Effector memory CD4-positive, alpha-beta T cell (primary cell): ENCODE results near the gene ATP13A1.

ENCODE experiments used
- DNase-seq, 3 donors: peaks; one replicate each; pipeline ENCODE4 v3.0.0-alpha.2; 2020
- H3K27ac ChIP-seq: 2 replicates; pipeline ENCODE4 v1.7.0; 2013; ENCODE audit warnings: mild to moderate bottlenecking, low read length, moderate library complexity; ENCODE audit not compliant: insufficient read depth, poor library complexity, severe bottlenecking
- H3K27me3 ChIP-seq: replicated peaks from 2 replicates; pipeline ENCODE4 v1.7.0; 2013; ENCODE audit warnings: mild to moderate bottlenecking, low read length; ENCODE audit not compliant: insufficient read depth, control insufficient read depth, poor library complexity, severe bottlenecking
- H3K36me3 ChIP-seq: 2 replicates; pipeline ENCODE4 v1.7.0; 2013; ENCODE audit warnings: mild to moderate bottlenecking, low read length, moderate library complexity; ENCODE audit not compliant: control insufficient read depth, insufficient read depth
- H3K4me1 ChIP-seq: 2 replicates; pipeline ENCODE4 v1.7.0; 2013; ENCODE audit warnings: low read length, mild to moderate bottlenecking; ENCODE audit not compliant: control insufficient read depth, insufficient read depth, poor library complexity, severe bottlenecking
- H3K4me3 ChIP-seq: 2 replicates; pipeline ENCODE4 v1.7.0; 2013; ENCODE audit warnings: low read length, low read depth, mild to moderate bottlenecking; ENCODE audit not compliant: insufficient read depth, poor library complexity, severe bottlenecking
- H3K9me3 ChIP-seq: 2 replicates; pipeline ENCODE4 v1.7.0; 2013; ENCODE audit warnings: mild to moderate bottlenecking, low read length, moderate library complexity; ENCODE audit not compliant: control insufficient read depth

The ATP13A1 gene

DNA sequence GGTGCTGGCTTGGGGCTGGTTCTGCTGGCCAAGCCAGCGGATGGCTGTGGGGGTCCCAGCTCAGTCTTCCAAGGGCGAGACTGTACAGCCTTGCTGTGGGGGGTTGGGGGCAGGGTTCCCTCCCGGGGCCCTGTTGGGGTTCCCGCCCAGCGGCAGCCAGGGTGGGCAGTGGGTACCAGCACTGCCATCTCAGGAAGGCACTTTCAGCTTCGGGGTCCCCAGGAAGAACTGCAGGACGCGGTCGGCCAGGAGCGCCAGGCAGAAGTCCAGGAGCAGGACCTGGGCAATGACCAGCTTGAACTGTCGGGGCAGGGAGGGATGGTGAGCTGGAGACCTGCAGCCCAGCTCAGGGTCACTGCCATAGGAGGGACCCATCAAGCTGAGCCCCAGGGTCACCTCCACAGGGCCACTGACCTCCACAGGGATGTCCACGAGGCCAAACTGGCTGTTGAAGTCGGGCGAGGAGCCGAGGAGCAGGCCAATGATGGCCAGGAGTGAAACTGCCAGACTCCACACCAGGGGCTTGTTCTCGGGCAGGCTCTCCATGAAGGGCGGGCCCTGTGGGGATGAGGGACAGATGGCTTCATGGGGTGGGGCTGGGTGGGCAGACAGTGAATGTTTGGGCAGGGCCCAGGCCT lies 18.1 kb downstream of the ATP13A1 start:
- no peak for DNase-seq
- H3K27me3 ChIP-seq: no peaks in the 10 kb centered on the region
- peaks cover 14% of the 10 kb centered on the region for H3K4me1 ChIP-seq
- no peak overlapping the region for H3K27ac ChIP-seq
- H3K9me3 ChIP-seq: no peaks in the 10 kb centered on the region
- peaks cover 46% of the 10 kb centered on the region for H3K36me3 ChIP-seq
- H3K4me3 ChIP-seq: no peak overlapping the region

DNA sequence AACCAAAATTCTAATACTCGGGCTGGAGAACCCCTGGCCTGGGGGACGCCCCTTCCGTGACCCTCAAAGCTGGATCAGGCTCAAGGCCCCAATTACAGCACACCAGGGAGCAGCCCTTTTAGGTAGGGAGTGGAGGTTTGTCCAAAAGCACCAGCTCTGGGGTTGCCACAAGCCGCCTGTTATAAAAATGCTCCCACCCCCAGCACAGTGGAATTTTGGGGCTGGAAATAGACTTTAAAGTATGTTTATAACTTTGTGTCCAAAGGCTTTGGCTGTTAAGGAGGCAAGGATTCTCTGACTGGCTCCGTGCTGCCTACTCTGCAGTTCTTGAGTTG lies 19.5 kb downstream of the ATP13A1 start:
- no peak for DNase-seq
- Histone ChIP-seq H3K27ac (peak overlapping the region; percentile 93), H3K36me3 (peaks cover 46% of the 10 kb centered on the region)

DNA sequence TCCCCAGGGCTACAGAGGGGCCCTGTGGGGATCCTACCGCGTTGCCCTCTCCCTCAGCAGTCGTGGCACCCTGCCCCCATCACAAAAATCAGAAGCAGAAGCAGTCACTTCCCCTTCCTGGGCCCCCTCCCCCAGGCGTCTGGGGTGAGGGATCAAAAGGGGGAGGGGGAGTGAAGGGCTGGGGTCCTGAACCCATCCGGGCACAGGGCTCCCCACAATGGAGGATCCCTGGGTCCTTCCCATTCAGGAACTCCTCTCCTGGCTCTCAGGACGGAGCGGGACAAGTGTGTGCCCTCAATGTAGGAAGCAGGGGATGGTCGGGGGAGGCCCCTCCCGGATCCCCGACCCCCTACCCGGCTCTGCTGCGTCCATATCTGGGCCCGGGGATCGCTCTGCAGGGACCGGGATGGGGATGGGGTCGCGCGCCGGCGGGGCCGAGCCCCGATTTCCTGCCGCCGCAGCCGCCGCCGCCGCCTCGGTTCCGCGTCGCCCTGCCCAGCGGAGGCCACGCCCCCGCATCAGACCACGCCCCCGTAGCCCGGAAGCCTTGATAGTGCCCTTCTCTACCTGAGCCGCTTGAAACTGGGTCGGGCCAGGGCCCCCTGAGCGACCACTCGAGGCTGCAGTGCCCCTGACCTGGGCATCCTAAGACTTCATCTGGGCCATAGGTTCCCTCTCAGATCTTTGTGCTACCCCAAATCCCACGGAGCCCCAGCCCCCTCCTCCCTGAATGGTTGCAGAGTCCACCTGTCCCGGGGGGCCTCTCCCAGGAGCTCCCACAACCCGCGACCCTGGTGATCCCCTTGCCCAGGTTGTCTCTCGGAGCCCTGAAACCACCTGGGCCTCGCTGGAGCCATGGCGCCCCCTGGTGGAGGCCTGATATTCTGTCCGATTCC lies 20.1 kb downstream of the ATP13A1 start, which contains the start of gene GMIP:
Gene GMIP, minus strand, starts transcription at position 500 of the 896 bp plus-strand sequence. Its CDS starts 128 bp downstream, at position 372.
- H3K36me3 ChIP-seq: peaks cover 48% of the 10 kb centered on the region
- peaks cover 14% of the 10 kb centered on the region for H3K4me1 ChIP-seq
- peak; percentile 75 to 84 (median 83) for DNase-seq
- peak within 1 kb of the TSS; percentile 86 for H3K4me3 ChIP-seq
- H3K27me3 ChIP-seq: no peaks in the 10 kb centered on the region
- H3K9me3 ChIP-seq: no peaks in the 10 kb centered on the region
- H3K27ac ChIP-seq: peak within 1 kb of the TSS; percentile 93

More for the DNA sequence above, 19.5 kb downstream of the ATP13A1 start:
- H3K4me3 ChIP-seq: peak overlapping the region; percentile 86
- no peaks in the 10 kb centered on the region for H3K27me3 ChIP-seq
- H3K4me1 ChIP-seq: peaks cover 14% of the 10 kb centered on the region
- no peaks in the 10 kb centered on the region for H3K9me3 ChIP-seq

DNA sequence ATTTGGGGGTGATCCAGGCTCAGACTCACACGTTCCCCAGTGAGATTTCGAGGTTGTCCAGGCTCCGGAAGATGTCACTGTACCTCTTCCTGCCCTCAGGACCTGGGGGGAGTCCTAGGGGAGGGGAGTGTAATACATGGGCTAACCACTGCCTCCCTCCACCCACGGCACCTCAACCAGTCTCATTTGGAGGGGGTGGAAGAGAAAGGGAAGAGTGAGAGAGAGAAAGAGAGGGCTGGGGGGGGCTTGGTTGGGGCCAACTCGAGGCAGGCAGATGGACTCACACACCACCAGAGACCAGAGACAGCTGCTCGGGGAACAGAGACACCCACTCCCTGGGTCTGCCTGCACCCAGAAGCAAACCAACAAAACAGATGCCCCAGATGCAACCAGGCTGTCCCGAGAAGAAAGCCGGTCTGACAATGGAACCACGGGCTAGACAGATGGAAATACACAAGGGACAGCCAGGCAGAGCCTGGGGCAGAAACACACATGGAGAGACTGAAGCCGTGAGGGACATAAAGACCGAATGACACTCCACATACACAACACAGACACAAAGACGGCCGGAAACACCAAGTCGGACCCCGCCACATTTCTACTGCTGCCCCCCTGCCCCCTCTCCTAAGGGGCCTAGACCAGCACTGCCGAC lies 20.8 kb downstream of the ATP13A1 start:
- Histone ChIP-seq H3K27ac (peak overlapping the region; percentile 93), H3K4me3 (peak overlapping the region; percentile 86), H3K36me3 (peaks cover 51% of the 10 kb centered on the region), H3K4me1 (peaks cover 14% of the 10 kb centered on the region), H3K27me3 (no peaks in the 10 kb centered on the region), H3K9me3 (no peaks in the 10 kb centered on the region)
- peak in 2 of 3 donors; percentile 9 to 25 for DNase-seq

DNA sequence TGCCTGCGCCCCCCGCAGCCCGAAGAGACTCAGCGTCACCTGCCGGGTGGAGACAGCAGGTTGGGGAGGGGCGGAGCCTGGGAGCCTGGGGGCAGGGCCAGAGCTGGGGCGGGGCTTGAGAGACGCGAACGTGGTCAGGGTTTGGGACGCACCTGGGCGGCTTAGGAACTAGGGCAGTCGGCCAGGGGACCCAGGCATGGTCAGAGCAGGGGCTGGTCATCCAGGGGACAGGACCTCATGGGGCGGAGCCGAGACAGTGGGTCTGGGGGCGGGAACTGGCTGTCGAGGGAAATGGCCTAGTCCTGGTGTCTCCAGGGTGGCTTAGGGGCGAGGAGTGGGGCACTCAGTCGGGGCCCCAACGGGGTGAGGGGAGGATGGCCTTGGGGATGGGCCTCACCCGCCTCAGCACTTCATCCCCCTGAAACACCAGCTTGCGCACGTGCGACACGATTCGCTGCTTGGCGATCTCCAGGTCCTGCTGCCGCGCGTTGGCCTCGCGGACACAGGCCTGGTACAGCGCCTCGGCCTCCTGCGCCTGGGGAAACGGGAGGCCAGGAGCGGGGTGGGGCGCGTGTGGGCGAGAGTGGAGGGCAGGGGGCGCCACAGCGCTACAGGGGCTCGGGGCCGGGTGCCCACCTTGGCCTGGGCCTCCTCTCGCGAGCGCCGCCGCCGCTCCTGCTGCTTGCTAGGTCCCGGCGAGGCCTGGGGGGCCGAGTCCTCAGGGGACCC lies 25.8 kb downstream of the ATP13A1 start:
- peaks cover 70% of the 10 kb centered on the region for H3K36me3 ChIP-seq

DNA sequence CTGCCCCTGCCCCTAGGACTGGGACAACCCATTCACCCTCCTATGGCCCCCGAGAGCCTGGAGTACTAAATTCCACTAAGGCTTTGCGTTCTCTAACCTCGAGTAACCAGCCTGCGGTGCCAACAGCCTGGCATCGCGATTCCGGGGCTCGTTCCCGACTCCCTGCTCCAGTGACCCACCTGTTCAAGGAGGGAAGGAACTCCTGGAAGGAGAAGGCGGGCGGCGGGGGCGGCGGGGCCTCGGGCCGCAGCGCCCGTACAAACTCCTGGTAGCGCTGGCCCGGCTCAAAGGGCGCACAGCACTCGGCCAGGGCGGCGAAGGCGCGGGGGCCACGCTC lies 26.3 kb downstream of the ATP13A1 start:
- peaks cover 14% of the 10 kb centered on the region for H3K4me1 ChIP-seq
- peaks cover 75% of the 10 kb centered on the region for H3K36me3 ChIP-seq
- no peak for DNase-seq
- H3K4me3 ChIP-seq: no peak overlapping the region
- H3K27ac ChIP-seq: no peak overlapping the region
- no peaks in the 10 kb centered on the region for H3K27me3 ChIP-seq
- no peaks in the 10 kb centered on the region for H3K9me3 ChIP-seq

More for the DNA sequence above, 25.8 kb downstream of the ATP13A1 start:
- Histone ChIP-seq H3K9me3 (no peaks in the 10 kb centered on the region), H3K27ac (no peak overlapping the region), H3K4me1 (peaks cover 18% of the 10 kb centered on the region), H3K4me3 (no peak overlapping the region), H3K27me3 (no peaks in the 10 kb centered on the region)
- DNase-seq: no peak

DNA sequence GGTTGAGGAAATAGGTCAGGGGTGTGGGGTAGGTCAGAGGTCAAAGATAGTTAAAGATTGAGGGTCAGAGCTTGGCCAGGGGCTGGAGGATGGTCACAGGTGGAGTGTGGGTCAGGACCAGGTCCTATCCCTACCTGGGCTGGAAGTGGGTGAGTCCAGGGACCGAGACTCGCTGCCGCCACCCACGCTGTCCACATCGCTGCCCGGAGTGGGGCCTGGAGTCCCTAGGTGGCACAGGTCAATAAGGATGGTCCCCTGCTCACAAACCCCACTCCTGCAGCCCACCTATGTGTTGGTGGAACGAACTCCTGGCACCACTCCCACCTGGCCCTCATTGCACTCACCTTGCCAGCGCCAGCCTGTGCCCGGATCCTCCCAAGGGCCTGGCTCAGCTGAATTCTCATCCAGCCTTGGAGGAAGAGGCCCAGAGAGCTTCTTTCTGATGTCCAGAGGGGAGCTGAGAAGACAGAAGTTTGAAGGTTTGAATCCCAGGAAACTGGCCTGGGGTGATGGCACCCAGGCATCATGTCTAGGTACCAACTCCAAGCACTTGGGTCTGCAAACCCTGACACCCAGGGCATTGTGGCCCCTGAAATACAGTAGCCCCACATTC lies 26.8 kb downstream of the ATP13A1 start:
- Histone ChIP-seq H3K27ac (no peak overlapping the region), H3K4me1 (peaks cover 9% of the 10 kb centered on the region), H3K36me3 (peaks cover 75% of the 10 kb centered on the region), H3K9me3 (no peaks in the 10 kb centered on the region), H3K27me3 (no peaks in the 10 kb centered on the region), H3K4me3 (no peak overlapping the region)
- no peak for DNase-seq

DNA sequence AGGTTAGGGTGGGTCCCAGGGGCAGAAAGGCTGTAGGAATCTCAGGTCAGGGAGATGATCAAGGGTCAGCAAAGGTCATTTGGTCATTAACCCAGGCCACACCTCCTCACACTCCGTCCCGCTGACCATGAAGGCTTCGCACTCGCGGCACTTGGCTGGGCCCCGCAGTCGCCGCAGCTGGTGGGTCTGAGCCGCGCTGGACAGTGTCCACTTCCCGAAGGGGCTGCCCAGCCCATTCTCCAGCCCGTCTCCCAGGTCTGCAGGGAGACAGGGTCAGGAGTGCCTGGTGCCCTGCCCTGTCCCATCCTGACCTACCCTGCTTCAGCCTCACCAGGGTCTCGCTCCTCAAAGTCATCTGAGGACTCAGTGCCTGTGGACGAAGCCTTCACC lies 28.2 kb downstream of the ATP13A1 start:
- Histone ChIP-seq H3K27ac (no peak overlapping the region), H3K4me1 (peaks cover 9% of the 10 kb centered on the region), H3K27me3 (no peaks in the 10 kb centered on the region), H3K36me3 (peaks cover 69% of the 10 kb centered on the region), H3K4me3 (no peak overlapping the region), H3K9me3 (no peaks in the 10 kb centered on the region)
- DNase-seq: no peak

DNA sequence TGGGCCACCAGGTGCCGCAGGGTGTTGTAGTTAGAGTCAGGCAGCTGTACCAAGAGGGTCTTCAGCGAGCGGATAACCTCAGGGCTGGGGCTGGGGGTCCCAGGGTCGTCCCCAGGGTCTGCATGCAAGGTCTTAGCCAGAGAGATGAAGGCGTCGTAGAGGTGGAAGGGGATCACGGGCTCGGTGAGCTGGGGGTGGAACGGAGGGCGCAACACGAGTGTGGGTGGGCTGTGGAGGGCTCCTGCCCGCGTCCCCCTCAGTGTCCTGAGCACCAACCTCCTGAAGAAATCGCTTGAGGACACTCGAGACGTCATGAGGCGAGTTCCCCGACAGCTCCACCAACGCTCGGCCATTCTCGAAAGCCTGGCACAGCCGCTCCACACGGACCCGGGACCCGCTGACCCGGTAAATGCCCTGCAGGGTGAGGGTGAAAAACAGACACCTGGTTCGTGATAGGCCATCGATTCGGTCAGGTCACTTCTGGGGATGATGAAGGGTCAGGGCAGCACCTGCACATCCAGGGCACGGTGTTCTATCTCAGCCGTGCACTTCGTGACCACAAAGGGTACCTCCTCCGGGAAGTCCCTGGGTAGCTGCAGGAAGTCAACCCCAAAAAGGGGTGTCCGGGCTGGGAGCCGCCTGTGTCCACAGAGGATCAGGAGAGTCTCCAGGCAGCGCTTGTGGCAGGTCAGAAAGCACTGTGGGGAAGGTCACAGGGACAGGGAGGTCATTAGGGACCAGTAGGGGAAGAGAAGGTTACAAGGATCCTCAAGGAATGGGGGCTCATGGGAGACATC lies 28.8 kb downstream of the ATP13A1 start:
- no peaks in the 10 kb centered on the region for H3K27me3 ChIP-seq
- no peak overlapping the region for H3K4me3 ChIP-seq
- H3K4me1 ChIP-seq: peaks cover 9% of the 10 kb centered on the region
- DNase-seq: no peak
- no peaks in the 10 kb centered on the region for H3K9me3 ChIP-seq
- peaks cover 64% of the 10 kb centered on the region for H3K36me3 ChIP-seq
- H3K27ac ChIP-seq: no peak overlapping the region
